Measurements from ENCODE around the gene NEK4. TPM values are rescaled to one million over a fixed set of nuclear protein-coding genes. Genes with fewer than 3 reads are reported as not detected.
"Not testable (repeated sequence)": the region's sequence is repeated elsewhere in the genome, so short reads cannot be mapped to it uniquely, and the experiment has no call there.

NEK4 gene
- total and polyA plus RNA-seq, 10 donors, result 3.2 to 28.0 (median 23.3) TPM

DNA sequence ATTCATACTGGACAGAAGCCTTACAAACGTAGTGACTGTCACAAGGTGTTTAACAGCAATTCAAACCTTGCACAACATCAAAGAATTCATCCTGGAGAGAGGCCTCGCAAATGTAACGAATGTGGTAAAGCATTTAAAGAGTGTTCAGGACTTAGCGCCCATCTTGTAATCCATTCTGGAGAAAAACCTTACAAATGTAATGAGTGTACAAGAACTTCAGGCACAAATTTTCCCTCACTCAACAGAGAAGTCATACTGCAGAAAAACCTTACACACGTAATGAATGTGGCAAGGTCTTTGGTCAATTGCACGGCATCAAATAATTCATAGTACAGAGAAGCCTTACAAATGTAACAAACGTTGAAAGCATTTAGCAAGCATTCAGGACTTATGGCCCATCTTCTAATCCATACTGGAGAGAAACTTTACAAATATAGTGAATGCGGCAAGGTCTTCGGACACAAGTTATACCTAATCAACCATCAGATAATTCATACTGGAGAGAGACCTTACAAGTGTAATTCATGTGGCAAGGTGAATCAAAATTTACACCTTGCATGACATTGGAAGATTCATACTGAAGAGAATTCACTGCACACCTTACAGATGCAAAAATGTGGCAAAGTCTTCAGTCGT, 37.4 kb downstream of the NEK4 start:
- intact Hi-C loops (cut with DNase I; ENCODE audit: low total_unique reads), result no loop called here
- H3K36me3 ChIP-seq, result peaks cover 0 to 99% (median 63%) of the 10 kb centered on the region in 6 donors
- H3K4me1 ChIP-seq, result no peaks in the 10 kb centered on the region
- DNase-seq, result no peak
- H3K27me3 ChIP-seq (replicated peaks in 1 of 7), result no peaks in the 10 kb centered on the region
- WGBS, 5 donors, result 86 to 98% (median 95%) methylated on average over 10 of the region's 10 CpGs
- no peak for TF ChIP-seq POLR2A (IDR thresholded peaks at IDR 0.05)
- no peak for TF ChIP-seq POLR2AphosphoS5 (IDR thresholded peaks at IDR 0.05)
- TF ChIP-seq, protein P1, sequence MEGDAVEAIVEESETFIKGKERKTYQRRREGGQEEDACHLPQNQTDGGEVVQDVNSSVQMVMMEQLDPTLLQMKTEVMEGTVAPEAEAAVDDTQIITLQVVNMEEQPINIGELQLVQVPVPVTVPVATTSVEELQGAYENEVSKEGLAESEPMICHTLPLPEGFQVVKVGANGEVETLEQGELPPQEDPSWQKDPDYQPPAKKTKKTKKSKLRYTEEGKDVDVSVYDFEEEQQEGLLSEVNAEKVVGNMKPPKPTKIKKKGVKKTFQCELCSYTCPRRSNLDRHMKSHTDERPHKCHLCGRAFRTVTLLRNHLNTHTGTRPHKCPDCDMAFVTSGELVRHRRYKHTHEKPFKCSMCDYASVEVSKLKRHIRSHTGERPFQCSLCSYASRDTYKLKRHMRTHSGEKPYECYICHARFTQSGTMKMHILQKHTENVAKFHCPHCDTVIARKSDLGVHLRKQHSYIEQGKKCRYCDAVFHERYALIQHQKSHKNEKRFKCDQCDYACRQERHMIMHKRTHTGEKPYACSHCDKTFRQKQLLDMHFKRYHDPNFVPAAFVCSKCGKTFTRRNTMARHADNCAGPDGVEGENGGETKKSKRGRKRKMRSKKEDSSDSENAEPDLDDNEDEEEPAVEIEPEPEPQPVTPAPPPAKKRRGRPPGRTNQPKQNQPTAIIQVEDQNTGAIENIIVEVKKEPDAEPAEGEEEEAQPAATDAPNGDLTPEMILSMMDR (IDR thresholded peaks at IDR 0.05 in 8 of 11, conservative IDR thresholded peaks at IDR 0.05 in 3 of 11), result no peak
- no peak overlapping the region for H3K4me3 ChIP-seq
- H3K9me3 ChIP-seq, result peaks cover 0 to 43% (median 26%) of the 10 kb centered on the region in 8 donors
- H3K27ac ChIP-seq, result no peak overlapping the region

DNA sequence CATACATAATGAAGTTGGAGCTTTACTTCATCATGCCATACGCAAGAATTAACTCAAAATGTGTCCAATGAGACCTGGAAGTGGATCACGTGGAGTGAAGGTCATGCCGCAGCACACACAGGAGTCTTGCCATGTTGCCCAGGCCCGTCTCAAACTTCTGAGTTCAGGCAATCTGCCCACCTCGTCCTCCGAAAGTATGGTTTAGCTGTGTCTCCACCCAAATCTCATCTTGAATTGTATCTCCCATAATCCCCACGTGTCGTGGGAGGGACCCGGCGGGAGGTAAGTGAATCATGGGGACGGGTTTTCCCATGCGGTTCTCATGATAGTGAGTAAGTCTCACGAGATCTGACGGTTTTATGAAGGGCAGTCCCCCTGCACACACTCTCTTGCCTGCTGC, 39.1 kb downstream of the NEK4 start:
- no peak overlapping the region for H3K27ac ChIP-seq
- 83 to 98% (median 96%) methylated on average over 14 of the region's 14 CpGs for WGBS, 5 donors
- no peaks in the 10 kb centered on the region for H3K4me1 ChIP-seq
- DNase-seq, result no peak
- intact Hi-C loops (cut with DNase I; ENCODE audit: low total_unique reads), result no loop called here
- H3K36me3 ChIP-seq, result peaks cover 0 to 94% (median 49%) of the 10 kb centered on the region in 6 donors
- no peaks in the 10 kb centered on the region for H3K27me3 ChIP-seq (replicated peaks in 1 of 7)
- TF ChIP-seq, protein P1 (IDR thresholded peaks at IDR 0.05 in 8 of 11, conservative IDR thresholded peaks at IDR 0.05 in 3 of 11), result no peak
- TF ChIP-seq POLR2A (IDR thresholded peaks at IDR 0.05) (no peak), POLR2AphosphoS5 (IDR thresholded peaks at IDR 0.05) (no peak)
- H3K4me3 ChIP-seq, result no peak overlapping the region
- peaks cover 0 to 48% (median 31%) of the 10 kb centered on the region in 8 donors for H3K9me3 ChIP-seq

DNA sequence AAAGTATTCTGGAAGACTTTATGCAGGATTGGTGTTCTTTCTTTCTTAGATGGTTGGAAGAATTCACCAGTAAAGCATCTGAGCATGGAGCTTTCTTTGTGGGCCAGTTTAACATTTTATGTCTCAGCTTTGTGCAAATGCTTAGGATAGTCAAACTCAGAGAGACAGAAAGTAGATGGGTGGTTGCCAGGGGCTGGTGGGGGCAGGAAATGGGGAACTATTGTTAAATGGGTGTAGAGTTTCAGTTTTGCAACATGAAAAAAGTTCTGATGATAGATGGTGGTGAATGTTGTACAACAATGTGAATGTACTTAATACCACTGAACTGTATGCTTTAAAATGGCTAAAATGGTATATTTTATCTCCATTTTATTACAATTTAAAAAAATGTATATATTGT, 40.1 kb downstream of the NEK4 start:
- TF ChIP-seq, protein P1 (IDR thresholded peaks at IDR 0.05 in 8 of 11, conservative IDR thresholded peaks at IDR 0.05 in 3 of 11), result no peak
- TF ChIP-seq POLR2AphosphoS5 (IDR thresholded peaks at IDR 0.05), result no peak
- TF ChIP-seq POLR2A (IDR thresholded peaks at IDR 0.05), result no peak
- Histone ChIP-seq H3K9me3 (peaks cover 0 to 48% (median 31%) of the 10 kb centered on the region in 8 donors), H3K4me3 (no peak overlapping the region), H3K36me3 (peaks cover 0 to 85% (median 42%) of the 10 kb centered on the region in 6 donors), H3K4me1 (no peaks in the 10 kb centered on the region), H3K27ac (no peak overlapping the region), H3K27me3 (replicated peaks in 1 of 7) (no peaks in the 10 kb centered on the region)
- no peak for DNase-seq
- intact Hi-C loops (cut with DNase I; ENCODE audit: low total_unique reads), result no loop called here

DNA sequence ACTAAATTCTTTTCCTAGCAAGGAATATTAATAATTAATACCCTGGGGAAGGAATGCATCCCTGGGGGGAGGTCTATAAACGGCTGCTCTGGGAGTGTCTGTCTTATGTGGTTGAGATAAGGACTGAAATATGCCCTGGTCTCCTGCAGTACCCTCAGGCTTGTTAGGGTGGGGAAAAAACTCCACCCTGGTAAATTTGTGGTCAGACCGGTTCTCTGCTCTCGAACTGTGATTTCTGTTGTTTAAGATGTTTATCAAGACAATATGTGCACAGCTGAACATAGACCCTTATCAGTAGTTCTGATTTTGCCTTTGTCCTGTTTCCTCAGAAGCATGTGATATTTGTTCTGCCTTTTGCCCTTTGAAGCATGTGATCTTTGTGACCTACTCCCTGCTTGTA, 42.0 kb downstream of the NEK4 start:
- intact Hi-C loops (cut with DNase I; ENCODE audit: low total_unique reads); H3K27ac ChIP-seq: not testable (repeated sequence)
- peaks cover 0 to 65% (median 29%) of the 10 kb centered on the region in 6 donors for H3K36me3 ChIP-seq

More for the DNA sequence above, 42.0 kb downstream of the NEK4 start:
- not testable (repeated sequence) for H3K4me3 ChIP-seq; H3K4me1 ChIP-seq; DNase-seq; H3K27me3 ChIP-seq (replicated peaks in 1 of 7)
- WGBS, 5 donors, result 57 to 97% (median 92%) methylated on average over 3 of the region's 3 CpGs
- peaks cover 0 to 43% (median 30%) of the 10 kb centered on the region in 8 donors for H3K9me3 ChIP-seq
